GM06990 (cell line): Measurements from ENCODE around the gene SHC1.

ENCODE experiments used
- DNase-seq: peaks from one replicate; pipeline ENCODE4 v3.0.0-alpha.2; 2011; ENCODE audit not compliant: insufficient read length; ENCODE audit errors: extremely low read depth
- H3K27me3 ChIP-seq: replicated peaks from 2 replicates; pipeline ENCODE4 v1.6.0; 2011; ENCODE audit warnings: low read length; ENCODE audit not compliant: control insufficient read depth, insufficient read depth
- H3K36me3 ChIP-seq: 2 replicates; pipeline ENCODE4 v1.5.1; 2011; ENCODE audit warnings: low read length; ENCODE audit not compliant: control insufficient read depth, insufficient read depth
- H3K4me3 ChIP-seq: replicated peaks from 2 replicates; pipeline ENCODE4 v1.5.1; 2011; ENCODE audit warnings: low read depth, mild to moderate bottlenecking, control low read depth, low read length
- CTCF ChIP-seq: IDR thresholded peaks from 2 replicates; pipeline ENCODE4 v1.5.1; 2011; ENCODE audit warnings: low read length, control low read depth, mild to moderate bottlenecking, inconsistent platforms; ENCODE audit not compliant: insufficient read depth, poor library complexity, severe bottlenecking

The SHC1 gene

GRCh38 chr1:154955039-154955717 lies 15.4 kb downstream of the SHC1 start:
- peak; percentile 58 for DNase-seq
- Histone ChIP-seq H3K36me3 (peaks cover 21% of the 10 kb centered on the region), H3K27me3 (no peaks in the 10 kb centered on the region), H3K4me3 (peak overlapping the region; percentile 71)
- TF ChIP-seq CTCF, result no peak

- Histone ChIP-seq H3K4me3 (peak overlapping the region; percentile 41), H3K27me3 (no peaks in the 10 kb centered on the region), H3K36me3 (peaks cover 19% of the 10 kb centered on the region)
- no peak for TF ChIP-seq CTCF
- no peak for DNase-seq
These were observed 16.0 kb downstream of the SHC1 start for GRCh38 chr1:154954541-154954940.

- Histone ChIP-seq H3K36me3 (peaks cover 16% of the 10 kb centered on the region), H3K27me3 (no peaks in the 10 kb centered on the region), H3K4me3 (no peak overlapping the region)
- TF ChIP-seq CTCF, result no peak
- DNase-seq, result no peak
These were observed 16.9 kb downstream of the SHC1 start for GRCh38 chr1:154953611-154954038.

GRCh38 chr1:154952664-154953063 lies 17.9 kb downstream of the SHC1 start:
- TF ChIP-seq CTCF, result no peak
- Histone ChIP-seq H3K4me3 (no peak overlapping the region), H3K36me3 (peaks cover 12% of the 10 kb centered on the region)

GRCh38 chr1:154951901-154952657 lies 18.5 kb downstream of the SHC1 start:
- DNase-seq, result no peak
- H3K36me3 ChIP-seq, result peaks cover 14% of the 10 kb centered on the region
- no peak for TF ChIP-seq CTCF
- H3K4me3 ChIP-seq, result 0 out of 2 replicates have a peak overlapping the region, but pooled peaks have one; percentile 3
- H3K27me3 ChIP-seq, result no peaks in the 10 kb centered on the region

More at GRCh38 chr1:154952664-154953063, 17.9 kb downstream of the SHC1 start:
- no peak for DNase-seq
- no peaks in the 10 kb centered on the region for H3K27me3 ChIP-seq
